Measurements from ENCODE around the gene SLC25A43. TPM values are rescaled to one million over a fixed set of nuclear protein-coding genes. Genes with fewer than 3 reads are reported as not detected.

The SLC25A43 gene
- total and polyA plus RNA-seq, 2 experiments from 2014 or later: 8.7 to 8.9 TPM

DNA sequence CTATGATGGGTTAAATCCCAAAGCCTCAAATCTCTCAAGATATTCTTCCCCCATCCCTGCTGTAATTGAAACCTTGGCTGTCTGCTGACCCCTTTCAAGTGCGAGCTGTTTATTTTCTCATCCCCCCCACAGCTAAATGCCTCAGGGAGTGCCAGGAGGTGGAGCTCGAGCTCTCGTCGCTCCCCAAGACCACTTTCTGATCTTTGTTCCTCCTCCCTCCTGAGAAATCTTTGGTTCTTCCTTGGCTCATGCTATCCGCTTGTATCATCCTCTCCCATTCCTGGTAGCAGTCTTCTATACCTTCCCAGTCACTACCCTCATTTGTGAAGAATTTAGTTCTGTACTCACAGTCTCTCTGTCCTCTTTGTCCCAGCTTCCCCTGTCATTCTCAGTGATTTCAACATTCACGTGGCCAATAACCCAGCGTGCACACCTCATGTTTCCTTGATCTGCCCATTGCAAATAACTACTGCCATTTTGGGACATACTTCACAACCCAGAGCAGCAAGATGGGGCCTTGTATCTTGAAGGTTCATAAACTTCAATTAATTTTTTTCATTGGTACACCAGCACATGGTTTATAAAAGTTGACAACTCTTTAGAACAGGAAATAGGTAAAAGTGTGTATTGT is 9.2 kb upstream of the SLC25A43 start:
- Histone ChIP-seq H3K27ac (ENCODE audit: low read depth) (no peak overlapping the region), H3K36me3 (ENCODE audit: insufficient read depth) (no peaks in the 10 kb centered on the region), H3K79me2 (replicated peaks; ENCODE audit: insufficient read depth) (no peaks in the 10 kb centered on the region), H3K27me3 (ENCODE audit: insufficient read depth) (no peaks in the 10 kb centered on the region), H3K4me3 (no peak overlapping the region), H3F3A (replicated peaks; ENCODE audit: low read depth) (no peaks in the 10 kb centered on the region), H4K20me1 (replicated peaks; ENCODE audit: insufficient read depth) (no peaks in the 10 kb centered on the region), H3K9me2 (ENCODE audit: insufficient read depth) (no peaks in the 10 kb centered on the region), H2AFZ (no peak overlapping the region; the same call in 1 of the 2 replicates), H3K4me2 (no peak overlapping the region), H3K4me1 (ENCODE audit: insufficient read depth) (no peaks in the 10 kb centered on the region; the same call in 1 of the 2 replicates)
- H3K36me3 Mint-ChIP-seq (ENCODE audit: low read depth): no peaks in the 10 kb centered on the region; the same call in 2 of the 3 replicates
- TF ChIP-seq, protein P1, sequence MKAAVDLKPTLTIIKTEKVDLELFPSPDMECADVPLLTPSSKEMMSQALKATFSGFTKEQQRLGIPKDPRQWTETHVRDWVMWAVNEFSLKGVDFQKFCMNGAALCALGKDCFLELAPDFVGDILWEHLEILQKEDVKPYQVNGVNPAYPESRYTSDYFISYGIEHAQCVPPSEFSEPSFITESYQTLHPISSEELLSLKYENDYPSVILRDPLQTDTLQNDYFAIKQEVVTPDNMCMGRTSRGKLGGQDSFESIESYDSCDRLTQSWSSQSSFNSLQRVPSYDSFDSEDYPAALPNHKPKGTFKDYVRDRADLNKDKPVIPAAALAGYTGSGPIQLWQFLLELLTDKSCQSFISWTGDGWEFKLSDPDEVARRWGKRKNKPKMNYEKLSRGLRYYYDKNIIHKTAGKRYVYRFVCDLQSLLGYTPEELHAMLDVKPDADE (IDR thresholded peaks at IDR 0.05): no peak
- TF ChIP-seq, protein P2, sequence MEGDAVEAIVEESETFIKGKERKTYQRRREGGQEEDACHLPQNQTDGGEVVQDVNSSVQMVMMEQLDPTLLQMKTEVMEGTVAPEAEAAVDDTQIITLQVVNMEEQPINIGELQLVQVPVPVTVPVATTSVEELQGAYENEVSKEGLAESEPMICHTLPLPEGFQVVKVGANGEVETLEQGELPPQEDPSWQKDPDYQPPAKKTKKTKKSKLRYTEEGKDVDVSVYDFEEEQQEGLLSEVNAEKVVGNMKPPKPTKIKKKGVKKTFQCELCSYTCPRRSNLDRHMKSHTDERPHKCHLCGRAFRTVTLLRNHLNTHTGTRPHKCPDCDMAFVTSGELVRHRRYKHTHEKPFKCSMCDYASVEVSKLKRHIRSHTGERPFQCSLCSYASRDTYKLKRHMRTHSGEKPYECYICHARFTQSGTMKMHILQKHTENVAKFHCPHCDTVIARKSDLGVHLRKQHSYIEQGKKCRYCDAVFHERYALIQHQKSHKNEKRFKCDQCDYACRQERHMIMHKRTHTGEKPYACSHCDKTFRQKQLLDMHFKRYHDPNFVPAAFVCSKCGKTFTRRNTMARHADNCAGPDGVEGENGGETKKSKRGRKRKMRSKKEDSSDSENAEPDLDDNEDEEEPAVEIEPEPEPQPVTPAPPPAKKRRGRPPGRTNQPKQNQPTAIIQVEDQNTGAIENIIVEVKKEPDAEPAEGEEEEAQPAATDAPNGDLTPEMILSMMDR (conservative IDR thresholded peaks at IDR 0.05; ENCODE audit: low read depth in 2 of 2): peak in 1 of 2 experiments; percentile 39; a peak in 2 of 4 replicates
- peaks cover 10% of the 10 kb centered on the region for H3K4me1 Mint-ChIP-seq
- H3K9me3 Mint-ChIP-seq: peaks cover 7% of the 10 kb centered on the region
- H3K4me3 Mint-ChIP-seq: no peak overlapping the region; the same call in 2 of the 3 replicates
- H3K27me3 Mint-ChIP-seq (ENCODE audit: insufficient read depth, low read depth, poor library complexity): no peaks in the 10 kb centered on the region
- DNase-seq (ENCODE audit: low spot score) (peak; percentile 29), ATAC-seq (peak; percentile 63)
- no peak overlapping the region for H3K27ac Mint-ChIP-seq

DNA sequence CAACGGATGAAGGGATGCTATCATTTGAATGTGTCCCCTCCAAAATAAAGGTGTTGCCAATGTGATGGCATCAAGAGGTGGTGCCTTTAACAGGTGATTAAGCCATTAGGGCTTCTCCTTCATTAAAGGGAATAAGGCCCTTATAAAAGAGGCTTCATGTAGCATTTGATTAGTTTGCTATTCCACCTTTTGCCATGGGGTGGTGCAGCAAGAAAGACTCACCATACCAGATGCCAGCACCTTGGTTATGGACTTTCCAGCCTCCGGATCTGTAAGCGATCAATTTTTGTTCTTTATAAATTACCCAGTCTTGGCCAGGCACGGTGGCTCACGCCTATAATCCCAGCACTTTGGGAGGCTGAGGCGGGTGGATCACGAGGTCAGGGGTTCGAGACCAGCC is 7.9 kb upstream of the SLC25A43 start:
- Mint-ChIP-seq H3K4me3 (no peak overlapping the region), H3K27ac (no peak overlapping the region), H3K4me1 (peaks cover 10% of the 10 kb centered on the region), H3K9me3 (peaks cover 7% of the 10 kb centered on the region), H3K27me3 (ENCODE audit: insufficient read depth, low read depth, poor library complexity) (no peaks in the 10 kb centered on the region), H3K36me3 (ENCODE audit: low read depth) (no peaks in the 10 kb centered on the region; the same call in 2 of the 3 replicates)
- peak; percentile 25; the same call in 2 of the 3 replicates for ATAC-seq
- Histone ChIP-seq H3F3A (replicated peaks; ENCODE audit: low read depth) (no peaks in the 10 kb centered on the region), H3K4me3 (no peak overlapping the region), H3K36me3 (ENCODE audit: insufficient read depth) (no peaks in the 10 kb centered on the region), H3K9me2 (ENCODE audit: insufficient read depth) (no peaks in the 10 kb centered on the region), H3K79me2 (replicated peaks; ENCODE audit: insufficient read depth) (no peaks in the 10 kb centered on the region), H3K27ac (ENCODE audit: low read depth) (no peak overlapping the region), H3K4me2 (no peak overlapping the region), H2AFZ (no peak overlapping the region), H3K4me1 (ENCODE audit: insufficient read depth) (no peaks in the 10 kb centered on the region; the same call in 1 of the 2 replicates), H4K20me1 (replicated peaks; ENCODE audit: insufficient read depth) (no peaks in the 10 kb centered on the region), H3K27me3 (ENCODE audit: insufficient read depth) (no peaks in the 10 kb centered on the region)
- TF ChIP-seq ZNF331 (CRISPR knock-in tag; IDR thresholded peaks at IDR 0.05; ENCODE audit: low read depth) (no peak), EZH2 (IDR thresholded peaks at IDR 0.05; ENCODE audit: low read depth, unreplicated experiment) (no peak), POLR2AphosphoS5 (IDR thresholded peaks at IDR 0.05; ENCODE audit: low read depth) (no peak), ZNF114 (CRISPR knock-in tag; IDR thresholded peaks at IDR 0.05) (no peak)
- TF ChIP-seq, protein P1 (IDR thresholded peaks at IDR 0.05): no peak
- TF ChIP-seq, protein P2 (conservative IDR thresholded peaks at IDR 0.05; ENCODE audit: low read depth in 2 of 2): peak; percentile 32 to 55; a peak in 3 of 4 replicates
- peak; percentile 41 for DNase-seq (ENCODE audit: low spot score)
